ENCODE data around the gene QSER1. TPM values are rescaled to one million over a fixed set of nuclear protein-coding genes. Genes with fewer than 3 reads are reported as not detected.
"Not testable (repeated sequence)": the region's sequence is repeated elsewhere in the genome, so short reads cannot be mapped to it uniquely, and the experiment has no call there.

Gene QSER1
- total RNA-seq, 1 donor from 2014 or later, result 17.9 TPM

- Mint-ChIP-seq H3K4me3 (ENCODE audit: low read depth) (no peak overlapping the region), H3K27ac (no peak overlapping the region), H3K27me3 (ENCODE audit: low read depth) (no peaks in the 10 kb centered on the region), H3K4me1 (ENCODE audit: low read depth) (no peaks in the 10 kb centered on the region), H3K9me3 (peaks cover 8% of the 10 kb centered on the region), H3K36me3 (ENCODE audit: low read depth) (peaks cover 18% of the 10 kb centered on the region)
- no peak for DNase-seq (ENCODE audit: low spot score)
- intact Hi-C loops (cut with micrococcal nuclease), result no loop called here
Measured at GRCh38 chr11:32949739-32950138, 57.1 kb downstream of the QSER1 start.

GRCh38 chr11:32952421-32952820 lies 59.8 kb downstream of the QSER1 start:
- DNase-seq (ENCODE audit: low spot score), result no peak
- Mint-ChIP-seq H3K9me3 (peaks cover 8% of the 10 kb centered on the region), H3K36me3 (ENCODE audit: low read depth) (peaks cover 18% of the 10 kb centered on the region), H3K4me1 (ENCODE audit: low read depth) (no peaks in the 10 kb centered on the region), H3K27ac (no peak overlapping the region), H3K4me3 (ENCODE audit: low read depth) (no peak overlapping the region), H3K27me3 (ENCODE audit: low read depth) (no peaks in the 10 kb centered on the region)
- intact Hi-C loops (cut with micrococcal nuclease), result no loop called here

- Mint-ChIP-seq H3K4me1 (ENCODE audit: low read depth) (no peaks in the 10 kb centered on the region), H3K36me3 (ENCODE audit: low read depth) (peaks cover 8% of the 10 kb centered on the region), H3K9me3 (no peaks in the 10 kb centered on the region), H3K27me3 (ENCODE audit: low read depth) (no peaks in the 10 kb centered on the region), H3K4me3 (ENCODE audit: low read depth) (no peak overlapping the region), H3K27ac (no peak overlapping the region)
- intact Hi-C loops (cut with micrococcal nuclease), result no loop called here
- DNase-seq (ENCODE audit: low spot score), result no peak
Measured at GRCh38 chr11:32953700-32954099, 61.1 kb downstream of the QSER1 start.

GRCh38 chr11:32960553-32961164 lies 68.0 kb downstream of the QSER1 start:
- Mint-ChIP-seq H3K27ac (no peak overlapping the region), H3K4me3 (ENCODE audit: low read depth) (no peak overlapping the region), H3K9me3 (no peaks in the 10 kb centered on the region), H3K27me3 (ENCODE audit: low read depth) (no peaks in the 10 kb centered on the region), H3K4me1 (ENCODE audit: low read depth) (peaks cover 11% of the 10 kb centered on the region), H3K36me3 (ENCODE audit: low read depth) (peaks cover 28% of the 10 kb centered on the region)
- DNase-seq (ENCODE audit: low spot score), result no peak
- intact Hi-C loops (cut with micrococcal nuclease), result loop anchor here (1.0 to 5.0 kb wide), 3 partner anchors 105 to 367 kb away; no protein-coding TSS in a partner anchor

- H3K4me3 Mint-ChIP-seq (ENCODE audit: low read depth), result no peak overlapping the region
- no peak overlapping the region for H3K27ac Mint-ChIP-seq
- H3K9me3 Mint-ChIP-seq, result no peaks in the 10 kb centered on the region
Measured at GRCh38 chr11:32962016-32962415, 69.4 kb downstream of the QSER1 start.

DNA sequence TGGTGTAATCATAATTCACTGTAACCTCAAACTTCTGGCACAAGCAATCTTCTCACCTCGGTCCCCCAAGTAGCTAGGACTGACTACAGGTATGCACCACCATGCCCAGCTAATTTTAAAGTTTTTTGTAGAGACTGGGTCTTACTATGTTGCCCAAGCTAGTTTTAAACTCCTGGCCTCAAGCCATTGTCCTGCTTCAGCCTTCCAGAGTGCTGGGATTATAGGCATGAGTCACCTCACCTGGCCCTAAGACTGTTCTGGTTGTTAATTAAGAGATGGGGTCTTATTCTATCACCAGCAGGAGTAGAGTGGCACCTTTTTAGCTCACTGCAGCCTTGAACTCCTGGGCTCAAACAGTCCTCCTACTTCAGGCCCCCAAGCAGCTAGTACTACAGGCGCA lies 71.1 kb downstream of the QSER1 start:
- Mint-ChIP-seq H3K36me3 (ENCODE audit: low read depth) (peaks cover 38% of the 10 kb centered on the region), H3K9me3 (no peaks in the 10 kb centered on the region), H3K4me3 (ENCODE audit: low read depth) (no peak overlapping the region), H3K27me3 (ENCODE audit: low read depth) (no peaks in the 10 kb centered on the region), H3K27ac (no peak overlapping the region), H3K4me1 (ENCODE audit: low read depth) (peaks cover 11% of the 10 kb centered on the region)
- intact Hi-C loops (cut with micrococcal nuclease), result loop anchor here (2.0 to 5.0 kb wide), 2 partner anchors 47 to 364 kb away; no protein-coding TSS in a partner anchor
- DNase-seq (ENCODE audit: low spot score), result no peak

More at GRCh38 chr11:32962016-32962415, 69.4 kb downstream of the QSER1 start:
- Mint-ChIP-seq H3K27me3 (ENCODE audit: low read depth) (no peaks in the 10 kb centered on the region), H3K4me1 (ENCODE audit: low read depth) (peaks cover 11% of the 10 kb centered on the region), H3K36me3 (ENCODE audit: low read depth) (peaks cover 32% of the 10 kb centered on the region)
- intact Hi-C loops (cut with micrococcal nuclease), result loop anchor here (2.0 to 5.0 kb wide), 2 partner anchors 49 to 365 kb away; no protein-coding TSS in a partner anchor
- no peak for DNase-seq (ENCODE audit: low spot score)

DNA sequence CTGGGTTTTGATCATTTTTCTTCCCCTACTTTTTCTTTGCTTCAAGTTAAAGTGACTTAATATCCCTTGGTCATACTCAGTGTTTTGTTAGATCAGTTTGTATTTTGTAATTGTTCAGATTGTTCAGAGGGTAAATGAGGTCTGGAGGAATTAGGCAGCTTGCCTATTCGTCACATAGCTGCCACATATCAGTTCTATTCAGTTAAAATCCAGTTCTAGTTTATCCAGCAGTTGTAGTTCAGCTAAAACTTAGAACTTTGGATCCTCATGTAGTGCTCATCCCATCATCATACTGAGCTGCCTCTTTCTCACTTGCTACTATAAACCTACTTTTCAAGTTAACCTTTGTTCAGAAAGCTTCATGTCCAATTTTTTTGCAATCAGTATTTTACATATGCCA lies 75.9 kb downstream of the QSER1 start:
- no peak for DNase-seq (ENCODE audit: low spot score)
- H3K36me3 Mint-ChIP-seq (ENCODE audit: low read depth), result peaks cover 31% of the 10 kb centered on the region
- H3K9me3 Mint-ChIP-seq, result no peaks in the 10 kb centered on the region
- no peaks in the 10 kb centered on the region for H3K27me3 Mint-ChIP-seq (ENCODE audit: low read depth)
- no peaks in the 10 kb centered on the region for H3K4me1 Mint-ChIP-seq (ENCODE audit: low read depth)
- H3K27ac Mint-ChIP-seq, result no peak overlapping the region
- H3K4me3 Mint-ChIP-seq (ENCODE audit: low read depth), result no peak overlapping the region
- intact Hi-C loops (cut with micrococcal nuclease), result no loop called here

DNA sequence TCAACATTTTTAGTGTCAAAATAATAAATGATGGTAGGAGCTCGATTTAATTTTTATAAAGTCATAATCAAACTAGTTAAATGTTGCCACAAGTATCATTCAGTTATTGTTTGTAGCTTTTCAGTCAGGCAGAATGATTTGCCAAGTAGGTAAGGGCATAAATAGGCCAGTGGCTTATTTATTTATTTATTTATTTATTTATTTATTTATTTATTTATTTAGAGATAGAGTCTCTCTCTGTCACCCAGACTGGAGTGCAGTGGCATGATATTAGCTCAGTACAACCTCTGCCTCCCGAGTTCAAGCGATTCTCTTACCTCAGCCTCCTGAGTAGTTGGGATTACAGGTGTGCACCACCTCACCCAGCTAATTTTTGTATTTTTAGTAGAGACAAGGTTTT lies 79.6 kb downstream of the QSER1 start:
- intact Hi-C loops (cut with micrococcal nuclease); DNase-seq (ENCODE audit: low spot score); H3K4me1 Mint-ChIP-seq (ENCODE audit: low read depth); H3K9me3 Mint-ChIP-seq; H3K27me3 Mint-ChIP-seq (ENCODE audit: low read depth); H3K4me3 Mint-ChIP-seq (ENCODE audit: low read depth); H3K27ac Mint-ChIP-seq: not testable (repeated sequence)
- H3K36me3 Mint-ChIP-seq (ENCODE audit: low read depth), result peaks cover 27% of the 10 kb centered on the region

DNA sequence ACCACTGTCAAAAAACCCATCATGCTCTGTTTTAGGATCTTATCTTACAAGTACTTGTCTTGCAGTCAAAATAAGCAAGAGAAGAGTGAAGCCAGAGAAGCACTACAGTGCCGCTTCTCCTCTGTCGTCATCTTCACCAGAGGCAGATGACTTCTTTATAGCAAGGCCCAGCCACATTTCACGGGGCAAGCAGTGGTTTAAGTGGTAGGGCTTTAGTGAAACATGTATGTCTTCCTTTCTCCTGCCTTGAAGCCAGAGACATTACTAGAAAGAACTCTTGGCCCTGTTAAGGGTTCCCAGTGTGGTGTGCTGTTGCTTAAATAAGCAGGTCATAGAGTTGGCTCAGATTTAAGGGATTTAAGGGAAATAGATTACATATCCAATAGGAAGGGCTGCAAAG lies 80.2 kb downstream of the QSER1 start:
- Mint-ChIP-seq H3K9me3 (no peaks in the 10 kb centered on the region), H3K4me1 (ENCODE audit: low read depth) (no peaks in the 10 kb centered on the region), H3K4me3 (ENCODE audit: low read depth) (no peak overlapping the region), H3K36me3 (ENCODE audit: low read depth) (peaks cover 31% of the 10 kb centered on the region), H3K27me3 (ENCODE audit: low read depth) (no peaks in the 10 kb centered on the region), H3K27ac (no peak overlapping the region)
- DNase-seq (ENCODE audit: low spot score), result no peak
- intact Hi-C loops (cut with micrococcal nuclease), result no loop called here

DNA sequence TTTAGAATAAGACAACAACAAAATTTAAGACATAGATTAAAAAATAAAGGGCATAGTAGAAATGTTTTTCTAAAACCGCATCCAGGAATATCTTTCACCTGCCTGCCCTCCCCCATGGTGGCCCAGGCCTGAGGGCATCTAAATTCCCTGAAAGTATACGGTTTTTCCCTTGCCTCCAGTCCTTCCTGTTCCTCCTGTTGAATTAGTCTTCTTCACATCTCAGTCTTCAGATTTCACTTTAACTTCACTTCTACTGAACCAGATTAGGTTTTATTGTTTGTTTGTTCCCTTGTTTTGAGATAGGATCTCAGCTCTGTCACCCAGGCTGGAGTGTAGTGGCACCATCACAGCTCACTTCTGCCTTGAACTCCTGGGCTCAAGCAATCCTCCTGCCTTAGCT lies 90.0 kb downstream of the QSER1 start:
- Mint-ChIP-seq H3K4me3 (ENCODE audit: low read depth) (no peak overlapping the region), H3K9me3 (no peaks in the 10 kb centered on the region), H3K4me1 (ENCODE audit: low read depth) (no peaks in the 10 kb centered on the region), H3K27ac (no peak overlapping the region), H3K36me3 (ENCODE audit: low read depth) (peaks cover 5% of the 10 kb centered on the region), H3K27me3 (ENCODE audit: low read depth) (peaks cover 5% of the 10 kb centered on the region)
- intact Hi-C loops (cut with micrococcal nuclease), result no loop called here
- DNase-seq (ENCODE audit: low spot score), result no peak

GRCh38 chr11:32983506-32983905 lies 90.9 kb downstream of the QSER1 start:
- no peak for DNase-seq (ENCODE audit: low spot score)
- Mint-ChIP-seq H3K9me3 (no peaks in the 10 kb centered on the region), H3K27me3 (ENCODE audit: low read depth) (peaks cover 5% of the 10 kb centered on the region), H3K27ac (no peak overlapping the region), H3K4me1 (ENCODE audit: low read depth) (no peaks in the 10 kb centered on the region), H3K36me3 (ENCODE audit: low read depth) (no peaks in the 10 kb centered on the region), H3K4me3 (ENCODE audit: low read depth) (no peak overlapping the region)
- intact Hi-C loops (cut with micrococcal nuclease), result no loop called here

DNA sequence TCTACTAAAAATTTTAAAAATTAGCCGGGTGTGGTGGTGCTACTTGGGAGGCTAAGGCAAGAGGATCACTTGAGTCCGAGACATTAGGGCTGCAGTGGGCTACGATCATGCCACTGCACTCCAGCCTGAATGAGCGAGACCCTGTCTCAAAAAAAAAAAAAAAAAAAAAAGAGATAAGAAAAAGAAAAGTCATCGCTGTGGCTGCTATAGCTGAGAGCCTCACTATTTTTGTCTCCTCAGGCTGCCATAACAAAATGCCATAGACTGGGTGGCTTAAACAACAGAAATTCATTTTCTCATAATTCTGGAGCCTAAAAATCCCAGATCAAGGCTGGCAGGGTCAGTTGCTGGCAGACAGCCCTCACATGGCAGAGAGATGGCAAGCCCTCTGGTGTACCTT lies 93.0 kb downstream of the QSER1 start:
- Mint-ChIP-seq H3K4me3 (ENCODE audit: low read depth) (no peak overlapping the region), H3K4me1 (ENCODE audit: low read depth) (no peaks in the 10 kb centered on the region), H3K36me3 (ENCODE audit: low read depth) (no peaks in the 10 kb centered on the region), H3K27me3 (ENCODE audit: low read depth) (peaks cover 11% of the 10 kb centered on the region), H3K27ac (no peak overlapping the region), H3K9me3 (no peaks in the 10 kb centered on the region)
- DNase-seq (ENCODE audit: low spot score), result no peak
- intact Hi-C loops (cut with micrococcal nuclease), result no loop called here

DNA sequence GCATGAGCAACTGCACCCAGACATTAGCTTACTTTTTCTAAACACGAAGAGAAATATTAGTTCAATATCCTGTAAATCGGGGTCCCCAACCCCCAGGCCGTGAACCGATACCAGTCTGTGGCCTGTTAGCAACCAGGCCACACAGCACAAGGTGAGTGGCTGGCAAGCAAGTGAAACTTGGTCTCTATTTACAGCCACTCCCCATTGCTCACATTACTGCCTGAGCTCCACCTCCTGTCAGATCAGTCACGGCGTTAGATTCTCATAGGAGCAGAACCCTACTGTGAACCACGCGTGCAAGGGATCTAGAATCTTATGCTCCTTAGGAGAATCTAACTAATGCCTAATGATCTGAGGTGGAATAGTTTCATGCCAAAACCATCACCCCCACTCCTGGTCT lies 95.2 kb downstream of the QSER1 start:
- intact Hi-C loops (cut with micrococcal nuclease), result no loop called here
- H3K27ac Mint-ChIP-seq, result no peak overlapping the region
- H3K4me3 Mint-ChIP-seq (ENCODE audit: low read depth), result no peak overlapping the region
- no peak for DNase-seq (ENCODE audit: low spot score)
- H3K36me3 Mint-ChIP-seq (ENCODE audit: low read depth), result no peaks in the 10 kb centered on the region
- H3K4me1 Mint-ChIP-seq (ENCODE audit: low read depth), result no peaks in the 10 kb centered on the region
- H3K9me3 Mint-ChIP-seq, result peaks cover 10% of the 10 kb centered on the region
- peaks cover 24% of the 10 kb centered on the region for H3K27me3 Mint-ChIP-seq (ENCODE audit: low read depth)

GRCh38 chr11:32990481-32990880 lies 97.9 kb downstream of the QSER1 start:
- Mint-ChIP-seq H3K27ac (no peak overlapping the region), H3K4me1 (ENCODE audit: low read depth) (no peaks in the 10 kb centered on the region), H3K9me3 (peaks cover 15% of the 10 kb centered on the region), H3K27me3 (ENCODE audit: low read depth) (peaks cover 39% of the 10 kb centered on the region), H3K36me3 (ENCODE audit: low read depth) (no peaks in the 10 kb centered on the region), H3K4me3 (ENCODE audit: low read depth) (no peak overlapping the region)
- intact Hi-C loops (cut with micrococcal nuclease), result no loop called here
- DNase-seq (ENCODE audit: low spot score), result no peak

Data from activated T-helper 2 cell treated with anti-CD3 and anti-CD28 coated beads, Interferon-gamma antibody, Interleukin-2, Interleukin-4, amounts not matched to agents 10 μg/mL and 5 μg/mL and 100 μg/mL, durations not matched to agents 14 hours and 24 hours and 36 hours (primary cell).